ENCODE results near the gene KCNJ15. TPM values are rescaled to one million over a fixed set of nuclear protein-coding genes. Genes with fewer than 3 reads are reported as not detected.
A peak's percentile ranks its signal among the peaks of the same experiment; 100 is the strongest.

KCNJ15 gene
- total and polyA plus RNA-seq, 10 donors, result 0.27 to 45.6 (median 16.8) TPM

- WGBS, 5 donors, result 86 to 90% (median 88%) methylated on average over 15 of the region's 15 CpGs
- peaks cover 0 to 14% (median 0%) of the 10 kb centered on the region in 6 donors for H3K36me3 ChIP-seq
Observed at GRCh38 chr21:38301321-38302214, 44.8 kb downstream of the KCNJ15 start.

GRCh38 chr21:38303300-38303699, 46.5 kb downstream of the KCNJ15 start:
- intact Hi-C loops (cut with DNase I; ENCODE audit: low total_unique reads), result no loop called here
- 70 to 83% (median 79%) methylated on average over 3 of the region's 3 CpGs for WGBS, 5 donors
- H3K27me3 ChIP-seq (replicated peaks in 1 of 7), result peaks cover 0 to 6% (median 0%) of the 10 kb centered on the region in 7 donors
- H3K36me3 ChIP-seq, result peaks cover 0 to 14% (median 0%) of the 10 kb centered on the region in 6 donors
- TF ChIP-seq POLR2A (IDR thresholded peaks at IDR 0.05) (no peak), POLR2AphosphoS5 (IDR thresholded peaks at IDR 0.05) (no peak), CTCF (IDR thresholded peaks at IDR 0.05 in 8 of 11, conservative IDR thresholded peaks at IDR 0.05 in 3 of 11) (no peak)
- H3K4me3 ChIP-seq, result no peak overlapping the region
- H3K4me1 ChIP-seq, result peaks cover 0 to 24% (median 6%) of the 10 kb centered on the region in 6 donors
- no peak for DNase-seq
- H3K27ac ChIP-seq, result no peak overlapping the region
- H3K9me3 ChIP-seq, result no peaks in the 10 kb centered on the region

More at GRCh38 chr21:38301321-38302214, 44.8 kb downstream of the KCNJ15 start:
- intact Hi-C loops (cut with DNase I; ENCODE audit: low total_unique reads), result no loop called here
- peaks cover 0 to 24% (median 11%) of the 10 kb centered on the region in 6 donors for H3K4me1 ChIP-seq
- H3K4me3 ChIP-seq, result no peak overlapping the region
- H3K27ac ChIP-seq, result no peak overlapping the region
- peaks cover 0 to 6% (median 0%) of the 10 kb centered on the region in 7 donors for H3K27me3 ChIP-seq (replicated peaks in 1 of 7)
- no peak for DNase-seq
- H3K9me3 ChIP-seq, result no peaks in the 10 kb centered on the region
- no peak for TF ChIP-seq CTCF (IDR thresholded peaks at IDR 0.05 in 8 of 11, conservative IDR thresholded peaks at IDR 0.05 in 3 of 11)
- TF ChIP-seq POLR2AphosphoS5 (IDR thresholded peaks at IDR 0.05), result no peak
- no peak for TF ChIP-seq POLR2A (IDR thresholded peaks at IDR 0.05)

- no peaks in the 10 kb centered on the region for H3K9me3 ChIP-seq
- DNase-seq, result no peak
- no peak overlapping the region for H3K4me3 ChIP-seq
- intact Hi-C loops (cut with DNase I; ENCODE audit: low total_unique reads), result no loop called here
- 25 to 42% (median 30%) methylated on average over 7 of the region's 7 CpGs for WGBS, 5 donors
- no peaks in the 10 kb centered on the region for H3K27me3 ChIP-seq (replicated peaks in 1 of 7)
- H3K36me3 ChIP-seq, result no peaks in the 10 kb centered on the region
- H3K27ac ChIP-seq, result peak overlapping the region in 6 of 8 donors; percentile 59 to 78 (median 66)
- TF ChIP-seq POLR2A (IDR thresholded peaks at IDR 0.05), result no peak
- no peak for TF ChIP-seq CTCF (IDR thresholded peaks at IDR 0.05 in 8 of 11, conservative IDR thresholded peaks at IDR 0.05 in 3 of 11)
- no peak for TF ChIP-seq POLR2AphosphoS5 (IDR thresholded peaks at IDR 0.05)
- peaks cover 0 to 19% (median 6%) of the 10 kb centered on the region in 6 donors for H3K4me1 ChIP-seq
Observed at GRCh38 chr21:38306433-38307141, 49.8 kb downstream of the KCNJ15 start.

All from spleen (tissue), 11 donors.